Adipocyte (in vitro differentiated cells): ENCODE results near the gene AUTS2.

Experiments
- DNase-seq: peaks from one replicate; pipeline ENCODE4 v3.0.0-alpha.2; 2015; ENCODE audit warnings: low read depth
- H3K27me3 ChIP-seq: replicated peaks from 2 replicates; pipeline ENCODE4 v1.7.0; 2013; ENCODE audit warnings: mild to moderate bottlenecking, low read length, moderate library complexity; ENCODE audit not compliant: control insufficient read depth, insufficient read depth
- H3K36me3 ChIP-seq: 2 replicates; pipeline ENCODE4 v1.7.0; 2013; ENCODE audit warnings: low read length, mild to moderate bottlenecking, moderate library complexity; ENCODE audit not compliant: control insufficient read depth, insufficient read depth, severe bottlenecking
- H3K4me1 ChIP-seq: 2 replicates; pipeline ENCODE4 v1.7.0; 2013; ENCODE audit warnings: mild to moderate bottlenecking, low read length, moderate library complexity; ENCODE audit not compliant: control insufficient read depth, insufficient read depth
- H3K4me3 ChIP-seq: 2 replicates; pipeline ENCODE4 v1.7.0; 2013; ENCODE audit warnings: mild to moderate bottlenecking, low read length, moderate library complexity
- H3K9ac ChIP-seq: 2 replicates; pipeline ENCODE4 v1.7.0; 2013; ENCODE audit warnings: mild to moderate bottlenecking, low read length, moderate library complexity
- H3K9me3 ChIP-seq: 2 replicates; pipeline ENCODE4 v1.7.0; 2013; ENCODE audit warnings: mild to moderate bottlenecking, low read length, moderate library complexity; ENCODE audit not compliant: control insufficient read depth

Gene AUTS2

GRCh38 chr7:70557338-70557737 lies 959.1 kb downstream of the AUTS2 start:
- Histone ChIP-seq H3K9ac (no peak overlapping the region), H3K36me3 (no peaks in the 10 kb centered on the region), H3K9me3 (no peaks in the 10 kb centered on the region), H3K4me3 (no peak overlapping the region), H3K4me1 (no peaks in the 10 kb centered on the region), H3K27me3 (no peaks in the 10 kb centered on the region)
- DNase-seq, result no peak

GRCh38 chr7:70559815-70560214 lies 961.5 kb downstream of the AUTS2 start:
- no peak overlapping the region for H3K4me3 ChIP-seq
- DNase-seq, result no peak
- H3K4me1 ChIP-seq, result no peaks in the 10 kb centered on the region

GRCh38 chr7:70563960-70564359 lies 965.7 kb downstream of the AUTS2 start:
- Histone ChIP-seq H3K9ac (no peak overlapping the region), H3K9me3 (no peaks in the 10 kb centered on the region), H3K27me3 (no peaks in the 10 kb centered on the region), H3K4me3 (no peak overlapping the region), H3K4me1 (peaks cover 14% of the 10 kb centered on the region), H3K36me3 (no peaks in the 10 kb centered on the region)
- DNase-seq, result no peak

More at GRCh38 chr7:70559815-70560214, 961.5 kb downstream of the AUTS2 start:
- H3K9me3 ChIP-seq, result no peaks in the 10 kb centered on the region
- no peaks in the 10 kb centered on the region for H3K27me3 ChIP-seq
- H3K9ac ChIP-seq, result no peak overlapping the region
- no peaks in the 10 kb centered on the region for H3K36me3 ChIP-seq

- Histone ChIP-seq H3K27me3 (no peaks in the 10 kb centered on the region), H3K4me3 (no peak overlapping the region), H3K4me1 (peaks cover 15% of the 10 kb centered on the region), H3K36me3 (no peaks in the 10 kb centered on the region), H3K9ac (no peak overlapping the region), H3K9me3 (no peaks in the 10 kb centered on the region)
- peak; percentile 41 for DNase-seq
Measured at GRCh38 chr7:70565721-70566370, 967.6 kb downstream of the AUTS2 start.

- no peaks in the 10 kb centered on the region for H3K9me3 ChIP-seq
- peak; percentile 92 for DNase-seq
- no peak overlapping the region for H3K4me3 ChIP-seq
- H3K9ac ChIP-seq, result no peak overlapping the region
- H3K27me3 ChIP-seq, result no peaks in the 10 kb centered on the region
- H3K4me1 ChIP-seq, result peaks cover 18% of the 10 kb centered on the region
- no peaks in the 10 kb centered on the region for H3K36me3 ChIP-seq
Measured at GRCh38 chr7:70566671-70567070, 968.4 kb downstream of the AUTS2 start.

- Histone ChIP-seq H3K9me3 (no peaks in the 10 kb centered on the region), H3K4me3 (no peak overlapping the region), H3K27me3 (no peaks in the 10 kb centered on the region), H3K9ac (no peak overlapping the region), H3K36me3 (no peaks in the 10 kb centered on the region), H3K4me1 (peaks cover 22% of the 10 kb centered on the region)
- no peak for DNase-seq
Measured at GRCh38 chr7:70568674-70569334, 970.5 kb downstream of the AUTS2 start.

GRCh38 chr7:70569335-70569819 lies 971.1 kb downstream of the AUTS2 start:
- DNase-seq, result no peak
- Histone ChIP-seq H3K36me3 (no peaks in the 10 kb centered on the region), H3K9ac (no peak overlapping the region), H3K4me3 (no peak overlapping the region), H3K27me3 (no peaks in the 10 kb centered on the region), H3K9me3 (no peaks in the 10 kb centered on the region), H3K4me1 (peaks cover 28% of the 10 kb centered on the region)

GRCh38 chr7:70570029-70570428 lies 971.8 kb downstream of the AUTS2 start:
- no peaks in the 10 kb centered on the region for H3K9me3 ChIP-seq
- H3K4me1 ChIP-seq, result peaks cover 32% of the 10 kb centered on the region
- DNase-seq, result no peak
- H3K9ac ChIP-seq, result no peak overlapping the region
- no peaks in the 10 kb centered on the region for H3K27me3 ChIP-seq
- H3K36me3 ChIP-seq, result no peaks in the 10 kb centered on the region
- no peak overlapping the region for H3K4me3 ChIP-seq

GRCh38 chr7:70570961-70571360 lies 972.7 kb downstream of the AUTS2 start:
- Histone ChIP-seq H3K9ac (no peak overlapping the region), H3K36me3 (no peaks in the 10 kb centered on the region), H3K27me3 (no peaks in the 10 kb centered on the region), H3K4me1 (peaks cover 32% of the 10 kb centered on the region), H3K9me3 (no peaks in the 10 kb centered on the region), H3K4me3 (no peak overlapping the region)
- no peak for DNase-seq

GRCh38 chr7:70571403-70571934 lies 973.2 kb downstream of the AUTS2 start:
- Histone ChIP-seq H3K4me3 (no peak overlapping the region), H3K9ac (no peak overlapping the region), H3K27me3 (no peaks in the 10 kb centered on the region), H3K9me3 (no peaks in the 10 kb centered on the region), H3K4me1 (peaks cover 29% of the 10 kb centered on the region), H3K36me3 (no peaks in the 10 kb centered on the region)
- peak; percentile 23 for DNase-seq

GRCh38 chr7:70571961-70572360 lies 973.7 kb downstream of the AUTS2 start:
- Histone ChIP-seq H3K4me1 (peaks cover 24% of the 10 kb centered on the region), H3K4me3 (no peak overlapping the region), H3K36me3 (no peaks in the 10 kb centered on the region), H3K9me3 (no peaks in the 10 kb centered on the region), H3K27me3 (no peaks in the 10 kb centered on the region), H3K9ac (no peak overlapping the region)
- DNase-seq, result no peak
